A549 (cell line): ENCODE measurements around the gene HOXA7. TPM values are rescaled to one million over a fixed set of nuclear protein-coding genes. Genes with fewer than 3 reads are reported as not detected.

Source experiments
- ATAC-seq, 2 experiments: fragments of 200-7000 bp in 1 of 2; fragments of >200 bp in 1 of 2; cut with Nextera tagmentation in 1 of 2; cut with Tn5 transposase in 1 of 2; 3 replicates each; pipeline versions ENCODE4 v1.8.0 to v1.9.1; 2018 to 2020; ENCODE audit warnings: mild to moderate bottlenecking in 1 of 2, moderate library complexity in 1 of 2
- CTCF ChIA-PET: fragments of 300-600 bp; sonication (Branson Sonifier 250); formaldehyde crosslinking; extraction: SDS; loops from one replicate; lab custom pipeline; 2021; ENCODE audit warnings: antibody characterized with exemption, inconsistent platforms; lab: Yijun Ruan, JAX
- POLR2A ChIA-PET: fragments of 350-600 bp; formaldehyde crosslinking; extraction: SDS; loops from one replicate; lab custom pipeline; 2021; ENCODE audit warnings: antibody characterized with exemption, inconsistent platforms; lab: Yijun Ruan, JAX
- DNase-seq, 2 experiments: peaks; one replicate each; pipeline versions ENCODE4 v3.0.0 to v3.0.0-alpha.2; 2011 to 2016; ENCODE audit warnings: low read depth in 1 of 2, low spot score in 1 of 2
- FAIRE-seq: peaks from 2 replicates; lab custom pipeline; 2011; peaks lifted over from hg19 to GRCh38; lab: Jason Lieb, UNC
- H3K27ac ChIP-seq, 2 experiments: fragments of >200 bp; sonication (Bioruptor Twin); formaldehyde crosslinking; 3 replicates each; pipeline ENCODE4 v1.5.1; 2016 to 2017
- H3K4me1 ChIP-seq: fragments of >200 bp; sonication (Bioruptor Twin); formaldehyde crosslinking; 3 replicates; pipeline ENCODE4 v1.6.1; 2016
- H3K4me2 ChIP-seq: fragments of >200 bp; sonication (Bioruptor Twin); formaldehyde crosslinking; 3 replicates; pipeline ENCODE4 v1.6.1; 2016
- H3K4me3 ChIP-seq: fragments of >200 bp; sonication (Bioruptor Twin); formaldehyde crosslinking; 3 replicates; pipeline ENCODE4 v1.5.1; 2016
- H3K9me3 ChIP-seq: fragments of >200 bp; sonication (Bioruptor Twin); formaldehyde crosslinking; 3 replicates; pipeline ENCODE4 v1.6.1; 2016
- BCL3 ChIP-seq: fragments of >200 bp; sonication (Bioruptor Twin); formaldehyde crosslinking; IDR thresholded peaks from 3 replicates; pipeline ENCODE4 v1.6.1; 2016
- CBX2 ChIP-seq: fragments of 200-600 bp; sonication (generic); IDR thresholded peaks from 2 replicates; pipeline ENCODE4 v1.6.1; 2016; ENCODE audit warnings: low read depth, mild to moderate bottlenecking, borderline replicate concordance
- EHMT2 ChIP-seq: fragments of 200-600 bp; sonication (generic); IDR thresholded peaks from 2 replicates; pipeline ENCODE4 v1.6.1; 2016; ENCODE audit warnings: antibody characterized with exemption, low read depth, mild to moderate bottlenecking, moderate library complexity
- ESRRA ChIP-seq: fragments of 150-350 bp; IDR thresholded peaks from 2 replicates; pipeline ENCODE4 v1.6.1; 2014; ENCODE audit warnings: mild to moderate bottlenecking, low read length, borderline replicate concordance
- HEYL ChIP-seq: fragments of 250-450 bp; sonication (Bioruptor Pico); IDR thresholded peaks from 2 replicates; pipeline ENCODE4 v1.8.0; 2021; ENCODE audit warnings: mild to moderate bottlenecking, moderate library complexity
- HMGXB4 ChIP-seq: fragments of 250-450 bp; sonication (Bioruptor Pico); IDR thresholded peaks from 2 replicates; pipeline ENCODE4 v1.5.0; 2021; ENCODE audit warnings: mild to moderate bottlenecking, moderate library complexity, borderline replicate concordance
- HOXB5 ChIP-seq: fragments of 250-450 bp; sonication (Bioruptor Pico); IDR thresholded peaks from 2 replicates; pipeline ENCODE4 v1.5.0; 2020; ENCODE audit warnings: mild to moderate bottlenecking, moderate library complexity
- NFE2L2 ChIP-seq: fragments of 150-350 bp; conservative IDR thresholded peaks from 2 replicates; pipeline ENCODE4 v1.6.1; 2014; ENCODE audit warnings: low read length
- PBX3 ChIP-seq: IDR thresholded peaks from 2 replicates; pipeline ENCODE4 v1.6.1; 2012
- POLR2A ChIP-seq: IDR thresholded peaks from 2 replicates; pipeline ENCODE4 v1.6.1; 2012; ENCODE audit warnings: mild to moderate bottlenecking, low read length
- POLR2AphosphoS2 ChIP-seq: conservative IDR thresholded peaks from 2 replicates; pipeline ENCODE4 v1.6.1; 2012; ENCODE audit warnings: low read length, improper control_type of control experiment, inconsistent platforms
- SMC3 ChIP-seq: fragments of >200 bp; sonication (Bioruptor Twin); formaldehyde crosslinking; IDR thresholded peaks from 3 replicates; pipeline ENCODE4 v1.6.1; 2018; ENCODE audit warnings: inconsistent platforms
- SREBF2 ChIP-seq: fragments of 450-650 bp; IDR thresholded peaks from 2 replicates; pipeline ENCODE4 v1.6.1; 2014; ENCODE audit warnings: mild to moderate bottlenecking, moderate library complexity
- TP53 ChIP-seq: fragments of 250-450 bp; sonication (Bioruptor Pico); IDR thresholded peaks from 2 replicates; pipeline ENCODE4 v1.5.0; 2021; ENCODE audit warnings: mild to moderate bottlenecking, moderate library complexity
- ZNF302 ChIP-seq: fragments of 250-450 bp; sonication (Bioruptor Pico); IDR thresholded peaks from 2 replicates; pipeline ENCODE4 v1.9.0; 2021; ENCODE audit warnings: inconsistent platforms, mild to moderate bottlenecking, moderate library complexity
- WGBS: methylation state at CpG from one replicate; pipeline ENCODE4 v1.1.6; 2017; ENCODE audit errors: missing lambda C conversion rate; 5-methylcytosine and 5-hydroxymethylcytosine counted together
- polyA plus RNA-seq, 4 experiments: library from polyadenylated mRNA; depleted of rRNA in 3 of 4; stranded (reverse); fragments of >200 nt; fragmentation: RNase III in 1 of 4; extraction: RNeasy Plus Mini Kit Qiagen cat#74134 plus additional on column Dnase treatment in 1 of 4; gene quantifications; 2 replicates in 3 of 4; 3 replicates in 1 of 4; pipeline ENCODE4 v1.2.3, GENCODE V29; 2011 to 2017

Gene HOXA7
- polyA plus RNA-seq, 2 of the 4 experiments (the other 2 are of a cell fraction): 4.1 to 4.8 TPM

- TF ChIP-seq ESRRA (no peak), SMC3 (no peak), BCL3 (no peak), NFE2L2 (no peak), CBX2 (no peak), HOXB5 (CRISPR knock-in tag) (no peak), EHMT2 (no peak), PBX3 (no peak)
- TF ChIP-seq, all 56 proteins: peak for 0
Measured at GRCh38 chr7:27128776-27129728, 27.4 kb downstream of the HOXA7 start (continued).

- ChIA-PET CTCF (interaction anchor here (0.9 to 1.9 kb wide), 5 partner anchors 8 to 1235 kb away, joined by 3 to 6 read pairs (median 3); no protein-coding TSS in a partner anchor), POLR2A (no interaction called here)
- DNase-seq: no peak
- Histone ChIP-seq H3K4me3 (no peak overlapping the region), H3K27ac (no peak overlapping the region), H3K9me3 (no peaks in the 10 kb centered on the region), H3K4me1 (peaks cover 12% of the 10 kb centered on the region), H3K4me2 (no peak overlapping the region)
- peak; percentile 61 for FAIRE-seq
- WGBS: 73% methylated on average over 2 of the region's 2 CpGs
- TF ChIP-seq HEYL (CRISPR knock-in tag) (no peak), BCL3 (no peak), POLR2AphosphoS2 (no peak), HMGXB4 (CRISPR knock-in tag) (no peak), POLR2A (no peak)
- no peak for ATAC-seq
Measured at GRCh38 chr7:27128034-27128433, 28.4 kb downstream of the HOXA7 start.

GRCh38 chr7:27126596-27127327 lies 29.7 kb downstream of the HOXA7 start:
- Histone ChIP-seq H3K4me2 (no peak overlapping the region), H3K4me3 (no peak overlapping the region), H3K9me3 (no peaks in the 10 kb centered on the region), H3K27ac (no peak overlapping the region), H3K4me1 (peaks cover 9% of the 10 kb centered on the region)
- DNase-seq: no peak
- 61% methylated on average over 3 of the region's 3 CpGs for WGBS
- no peak for ATAC-seq
- POLR2A ChIA-PET: no interaction called here
- no peak for FAIRE-seq
- CTCF ChIA-PET: interaction anchor here (0.9 to 1.2 kb wide), 4 partner anchors 11 to 273 kb away, joined by 3 to 6 read pairs (median 4); no protein-coding TSS in a partner anchor
- TF ChIP-seq ZNF302 (CRISPR knock-in tag): no peak
- no peak for TF ChIP-seq TP53 (CRISPR knock-in tag)
- no peak for TF ChIP-seq SREBF2
- TF ChIP-seq CBX2: no peak
- TF ChIP-seq, all 56 proteins: peak for 0
